ENCODE measurements around the gene LPO. TPM values are rescaled to one million over a fixed set of nuclear protein-coding genes. Genes with fewer than 3 reads are reported as not detected.
A peak's percentile ranks its signal among the peaks of the same experiment; 100 is the strongest.

LPO gene
- not detected for total RNA-seq

- ChIA-PET CTCF (interaction anchor here (1.1 to 3.1 kb wide), 5 partner anchors 8 to 38 kb away, joined by 3 to 20 read pairs (median 4); partner anchors contain the start of gene MKS1), POLR2A (interaction anchor here (0.9 kb wide), 1 partner anchor 9 kb away, joined by 4 read pairs; no protein-coding TSS in a partner anchor)
- no peak within 1 kb of the TSS for H3K4me3 Mint-ChIP-seq
- no peaks in the 10 kb centered on the region for H3K4me1 Mint-ChIP-seq (ENCODE audit: low read depth)
- peaks cover 59% of the 10 kb centered on the region for H3K27me3 Mint-ChIP-seq (ENCODE audit: low read depth)
- no peaks in the 10 kb centered on the region for H3K9me3 Mint-ChIP-seq (ENCODE audit: insufficient read depth)
- H3K27ac Mint-ChIP-seq, result no peak within 1 kb of the TSS
- no peak for DNase-seq
- no peak for ATAC-seq
- H3K36me3 Mint-ChIP-seq (ENCODE audit: low read depth), result no peaks in the 10 kb centered on the region
Observed at GRCh38 chr17:58238147-58238634, at the start of gene LPO. LPO (plus strand) TSS chr17:58238584; CDS start chr17:58242980, 4,396 bp downstream.

DNA sequence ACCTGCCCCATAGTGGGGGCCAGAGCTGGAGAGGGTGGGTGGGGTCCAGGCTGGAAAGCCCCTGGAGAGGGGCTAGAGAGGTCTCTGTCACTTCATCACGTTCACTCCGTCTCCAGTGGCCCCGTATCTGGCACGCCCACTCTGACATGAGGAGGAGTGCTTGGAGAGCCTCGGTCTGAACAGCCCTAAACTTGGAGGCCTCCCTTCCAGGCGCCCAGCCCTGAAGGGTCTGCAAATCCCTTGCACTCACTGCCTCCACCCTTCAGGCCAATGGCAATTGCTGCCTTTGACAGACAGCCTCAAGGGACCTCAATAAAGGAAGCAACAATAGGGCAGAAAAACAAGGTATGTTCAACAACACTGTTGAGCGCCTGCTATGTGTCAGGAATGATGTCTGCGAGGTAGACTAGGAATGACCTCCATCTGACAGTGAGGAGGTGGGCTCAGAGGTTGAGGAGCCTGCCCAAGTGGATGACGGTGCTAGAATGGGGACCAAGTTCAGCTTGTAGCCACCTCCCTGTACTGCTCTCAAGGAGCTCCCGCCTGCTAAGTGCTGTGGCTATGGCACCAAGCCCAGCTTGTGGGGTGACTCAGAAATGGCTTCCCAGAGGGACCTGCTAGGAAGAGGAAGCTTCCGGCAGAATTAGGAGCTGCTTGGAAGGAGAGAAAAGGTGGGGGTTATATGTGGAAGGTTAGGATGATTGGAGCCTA, 48.8 kb upstream of the LPO start:
- DNase-seq (no peak), ATAC-seq (no peak)
- ChIA-PET POLR2A (no interaction called here), CTCF (interaction anchor here (0.9 kb wide), 1 partner anchor 11 kb away, joined by 4 read pairs; no protein-coding TSS in a partner anchor)
- peaks cover 4% of the 10 kb centered on the region for H3K4me1 Mint-ChIP-seq (ENCODE audit: low read depth)
- H3K9me3 Mint-ChIP-seq (ENCODE audit: insufficient read depth), result no peaks in the 10 kb centered on the region
- no peaks in the 10 kb centered on the region for H3K36me3 Mint-ChIP-seq (ENCODE audit: low read depth)
- peaks cover 7% of the 10 kb centered on the region for H3K27me3 Mint-ChIP-seq (ENCODE audit: low read depth)
- no peak overlapping the region for H3K4me3 Mint-ChIP-seq
- H3K27ac Mint-ChIP-seq, result no peak overlapping the region

DNA sequence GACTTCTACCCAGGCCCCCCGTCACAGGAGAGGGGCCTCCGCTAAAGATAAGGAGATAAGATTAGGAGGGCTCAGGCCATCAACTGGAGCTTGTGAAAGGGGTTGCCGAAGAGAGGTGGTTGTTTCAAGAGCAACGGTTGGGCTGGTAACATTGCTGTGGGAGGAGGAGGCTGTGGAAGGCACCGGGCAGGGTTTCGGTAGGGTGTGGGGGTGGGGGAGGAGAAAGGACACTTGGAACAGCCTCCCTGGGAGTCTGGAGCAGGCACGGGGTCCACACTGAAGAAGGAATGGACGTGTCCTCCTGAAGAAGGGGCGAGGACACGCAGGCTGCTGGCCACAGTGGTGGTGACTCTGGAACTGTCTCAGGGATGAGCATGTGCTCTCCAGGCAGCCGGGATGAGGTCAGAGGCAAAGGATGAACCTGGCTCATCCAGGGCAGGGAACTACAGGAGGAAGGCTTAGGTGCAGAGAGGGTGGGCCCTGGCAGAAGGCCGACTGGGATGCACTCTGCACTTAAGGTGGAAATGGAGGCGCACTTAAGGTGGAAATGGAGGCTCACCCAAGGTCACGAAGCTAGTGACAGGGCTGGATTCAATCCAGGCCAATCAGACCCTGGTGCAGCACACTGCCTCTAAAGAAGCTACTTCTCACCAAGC, 47.0 kb upstream of the LPO start:
- Mint-ChIP-seq H3K36me3 (ENCODE audit: low read depth) (no peaks in the 10 kb centered on the region), H3K4me3 (no peak overlapping the region), H3K9me3 (ENCODE audit: insufficient read depth) (no peaks in the 10 kb centered on the region), H3K27ac (no peak overlapping the region), H3K27me3 (ENCODE audit: low read depth) (peaks cover 7% of the 10 kb centered on the region), H3K4me1 (ENCODE audit: low read depth) (no peaks in the 10 kb centered on the region)
- ChIA-PET POLR2A (no interaction called here), CTCF (interaction anchor here (1.1 to 1.6 kb wide), 2 partner anchors 9 to 19 kb away, joined by 3 to 7 read pairs; no protein-coding TSS in a partner anchor)
- ATAC-seq (no peak), DNase-seq (no peak)

DNA sequence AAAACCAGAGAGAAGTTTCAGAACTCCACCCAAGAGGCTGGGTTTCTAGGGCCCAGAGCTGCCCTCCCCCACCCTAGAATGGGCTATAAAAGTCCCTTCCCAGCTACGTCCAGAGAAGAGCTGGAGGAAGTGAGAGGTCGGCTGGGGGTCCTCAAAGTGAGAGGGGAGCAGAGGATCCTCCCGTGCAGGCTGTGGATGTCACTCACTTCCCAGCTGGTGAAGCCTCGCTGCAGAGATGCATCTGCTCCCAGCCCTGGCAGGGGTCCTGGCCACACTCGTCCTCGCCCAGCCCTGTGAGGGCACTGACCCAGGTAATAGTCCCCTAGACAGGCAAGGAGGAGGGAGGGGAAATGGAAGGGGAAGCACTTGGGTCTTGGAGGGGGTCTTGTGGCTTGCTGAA, 45.8 kb upstream of the LPO start, which contains the start of gene EPX:
Gene EPX, plus strand, starts transcription at position 115 of the 400 bp plus-strand sequence. Its CDS starts 121 bp downstream, at position 236.
- Mint-ChIP-seq H3K9me3 (ENCODE audit: insufficient read depth) (no peaks in the 10 kb centered on the region), H3K4me3 (no peak within 1 kb of the TSS), H3K4me1 (ENCODE audit: low read depth) (no peaks in the 10 kb centered on the region), H3K36me3 (ENCODE audit: low read depth) (no peaks in the 10 kb centered on the region), H3K27me3 (ENCODE audit: low read depth) (peaks cover 4% of the 10 kb centered on the region), H3K27ac (no peak within 1 kb of the TSS)
- ChIA-PET POLR2A (no interaction called here), CTCF (no interaction called here)
- DNase-seq (no peak), ATAC-seq (no peak)

- ChIA-PET CTCF (interaction anchor here (1.2 to 1.6 kb wide), 2 partner anchors 9 to 255 kb away, joined by 3 to 4 read pairs; no protein-coding TSS in a partner anchor), POLR2A (no interaction called here)
- peaks cover 7% of the 10 kb centered on the region for H3K27me3 Mint-ChIP-seq (ENCODE audit: low read depth)
- H3K36me3 Mint-ChIP-seq (ENCODE audit: low read depth), result no peaks in the 10 kb centered on the region
- H3K27ac Mint-ChIP-seq, result no peak overlapping the region
- no peaks in the 10 kb centered on the region for H3K9me3 Mint-ChIP-seq (ENCODE audit: insufficient read depth)
- DNase-seq, result no peak
- no peak overlapping the region for H3K4me3 Mint-ChIP-seq
- no peak for ATAC-seq
- H3K4me1 Mint-ChIP-seq (ENCODE audit: low read depth), result no peaks in the 10 kb centered on the region
Observed at GRCh38 chr17:58193641-58194255, 44.6 kb upstream of the LPO start.

- Mint-ChIP-seq H3K27ac (no peak overlapping the region), H3K36me3 (ENCODE audit: low read depth) (no peaks in the 10 kb centered on the region), H3K27me3 (ENCODE audit: low read depth) (peaks cover 9% of the 10 kb centered on the region), H3K4me1 (ENCODE audit: low read depth) (no peaks in the 10 kb centered on the region), H3K9me3 (ENCODE audit: insufficient read depth) (no peaks in the 10 kb centered on the region), H3K4me3 (no peak overlapping the region)
- DNase-seq (no peak), ATAC-seq (no peak)
- CTCF ChIA-PET, result no interaction called here
- POLR2A ChIA-PET, result no interaction called here
Observed at GRCh38 chr17:58195518-58196123, 42.8 kb upstream of the LPO start.

- H3K36me3 Mint-ChIP-seq (ENCODE audit: low read depth), result no peaks in the 10 kb centered on the region
- DNase-seq, result no peak
- CTCF ChIA-PET, result no interaction called here
- peaks cover 4% of the 10 kb centered on the region for H3K27me3 Mint-ChIP-seq (ENCODE audit: low read depth)
- ATAC-seq, result no peak
- no peak overlapping the region for H3K27ac Mint-ChIP-seq
- POLR2A ChIA-PET, result no interaction called here
- no peak overlapping the region for H3K4me3 Mint-ChIP-seq
- no peaks in the 10 kb centered on the region for H3K9me3 Mint-ChIP-seq (ENCODE audit: insufficient read depth)
- H3K4me1 Mint-ChIP-seq (ENCODE audit: low read depth), result no peaks in the 10 kb centered on the region
Observed at GRCh38 chr17:58196610-58197009, 41.8 kb upstream of the LPO start.

DNA sequence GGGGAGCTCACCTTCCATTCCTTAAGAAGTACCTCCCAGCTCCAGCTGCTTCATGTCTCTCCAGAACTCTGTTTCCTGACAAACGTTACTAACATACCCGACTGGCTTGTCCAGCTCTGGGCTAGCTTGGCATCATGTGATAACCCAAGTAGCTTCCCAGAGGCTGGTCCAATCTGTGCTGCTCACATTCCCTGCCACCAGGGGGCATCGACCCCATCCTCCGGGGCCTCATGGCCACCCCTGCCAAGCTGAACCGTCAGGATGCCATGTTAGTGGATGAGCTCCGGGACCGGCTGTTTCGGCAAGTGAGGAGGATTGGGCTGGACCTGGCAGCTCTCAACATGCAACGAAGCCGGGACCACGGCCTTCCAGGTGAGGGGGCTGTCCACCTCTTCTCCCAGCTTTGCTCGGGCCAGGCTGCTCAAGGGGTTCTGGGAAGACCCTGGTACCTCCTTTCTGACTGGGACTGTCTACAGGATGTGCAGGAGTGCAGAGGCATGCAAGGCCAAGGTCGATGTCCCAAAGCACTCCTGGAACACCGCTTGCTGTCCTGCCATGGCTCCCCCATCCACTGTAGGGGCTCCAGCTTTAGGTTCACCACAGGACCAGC, 38.3 kb upstream of the LPO start:
- DNase-seq, result peak; percentile 68
- no peaks in the 10 kb centered on the region for H3K4me1 Mint-ChIP-seq (ENCODE audit: low read depth)
- H3K4me3 Mint-ChIP-seq, result no peak overlapping the region
- H3K36me3 Mint-ChIP-seq (ENCODE audit: low read depth), result no peaks in the 10 kb centered on the region
- POLR2A ChIA-PET, result no interaction called here
- H3K27ac Mint-ChIP-seq, result no peak overlapping the region
- no peaks in the 10 kb centered on the region for H3K9me3 Mint-ChIP-seq (ENCODE audit: insufficient read depth)
- ATAC-seq, result peak; percentile 92
- peaks cover 4% of the 10 kb centered on the region for H3K27me3 Mint-ChIP-seq (ENCODE audit: low read depth)
- CTCF ChIA-PET, result interaction anchor here (0.7 to 3.7 kb wide), 33 partner anchors 9 to 367 kb away, joined by 3 to 30 read pairs (median 4); partner anchors contain the start of genes LPO, MKS1, RNF43 and SUPT4H1

DNA sequence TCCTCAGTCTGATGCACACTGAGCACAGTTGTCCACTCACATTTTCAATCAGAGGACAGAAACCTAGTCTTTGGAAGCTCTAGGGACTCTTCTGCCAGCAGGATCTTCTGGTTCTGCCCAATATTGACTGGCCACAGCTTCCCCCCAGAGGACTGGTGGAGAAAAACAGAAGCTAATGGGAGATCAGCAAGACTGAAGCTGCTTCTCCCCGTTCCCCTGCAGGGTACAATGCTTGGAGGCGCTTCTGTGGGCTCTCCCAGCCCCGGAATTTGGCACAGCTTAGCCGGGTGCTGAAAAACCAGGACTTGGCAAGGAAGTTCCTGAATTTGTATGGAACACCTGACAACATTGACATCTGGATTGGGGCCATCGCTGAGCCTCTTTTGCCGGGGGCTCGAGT, 35.5 kb upstream of the LPO start:
- H3K4me1 Mint-ChIP-seq (ENCODE audit: low read depth), result no peaks in the 10 kb centered on the region
- ChIA-PET CTCF (interaction anchor here (0.7 to 1.4 kb wide), 3 partner anchors 9 to 215 kb away, joined by 3 read pairs; partner anchors contain the start of gene RNF43), POLR2A (no interaction called here)
- H3K9me3 Mint-ChIP-seq (ENCODE audit: insufficient read depth), result no peaks in the 10 kb centered on the region
- no peaks in the 10 kb centered on the region for H3K36me3 Mint-ChIP-seq (ENCODE audit: low read depth)
- H3K27me3 Mint-ChIP-seq (ENCODE audit: low read depth), result peaks cover 4% of the 10 kb centered on the region
- ATAC-seq, result no peak
- H3K4me3 Mint-ChIP-seq, result no peak overlapping the region
- DNase-seq, result no peak
- H3K27ac Mint-ChIP-seq, result no peak overlapping the region

DNA sequence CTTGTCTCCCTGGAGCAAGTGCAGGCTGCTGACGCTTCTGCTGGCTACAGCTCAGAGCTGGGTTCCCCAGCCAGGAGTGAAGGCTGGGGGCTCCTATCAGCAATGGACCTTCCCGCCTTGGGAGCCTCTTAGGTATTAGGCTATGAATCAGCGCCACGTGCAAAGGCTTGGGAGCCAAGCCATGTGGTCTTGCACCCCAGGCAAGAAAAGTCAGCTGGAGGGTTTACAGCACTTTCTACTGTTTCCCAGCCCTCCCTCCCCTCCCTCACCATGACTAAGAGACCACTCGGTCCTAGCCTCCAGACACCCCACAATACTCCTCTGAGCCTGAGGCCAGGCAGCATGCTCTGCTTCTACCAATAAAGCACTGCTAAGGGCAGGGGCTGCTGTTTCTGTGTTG, 33.6 kb upstream of the LPO start:
- CTCF ChIA-PET, result interaction anchor here (1.3 kb wide), 2 partner anchors 12 to 45 kb away, joined by 4 to 5 read pairs; no protein-coding TSS in a partner anchor
- no peaks in the 10 kb centered on the region for H3K9me3 Mint-ChIP-seq (ENCODE audit: insufficient read depth)
- H3K36me3 Mint-ChIP-seq (ENCODE audit: low read depth), result peaks cover 2% of the 10 kb centered on the region

GRCh38 chr17:58205936-58206335, 32.4 kb upstream of the LPO start:
- H3K4me3 Mint-ChIP-seq, result no peak overlapping the region
- no peak overlapping the region for H3K27ac Mint-ChIP-seq
- POLR2A ChIA-PET, result interaction anchor here (0.6 kb wide), 1 partner anchor 105 kb away, joined by 3 read pairs; no protein-coding TSS in a partner anchor
- peaks cover 11% of the 10 kb centered on the region for H3K36me3 Mint-ChIP-seq (ENCODE audit: low read depth)
- H3K27me3 Mint-ChIP-seq (ENCODE audit: low read depth), result no peaks in the 10 kb centered on the region
- ATAC-seq (no peak), DNase-seq (no peak)
- CTCF ChIA-PET, result interaction anchor here (0.5 to 1.3 kb wide), 3 partner anchors 11 to 135 kb away, joined by 3 to 5 read pairs (median 4); no protein-coding TSS in a partner anchor
- peaks cover 9% of the 10 kb centered on the region for H3K4me1 Mint-ChIP-seq (ENCODE audit: low read depth)
- H3K9me3 Mint-ChIP-seq (ENCODE audit: insufficient read depth), result no peaks in the 10 kb centered on the region

More for the DNA sequence above, 33.6 kb upstream of the LPO start:
- POLR2A ChIA-PET, result no interaction called here
- no peaks in the 10 kb centered on the region for H3K27me3 Mint-ChIP-seq (ENCODE audit: low read depth)
- DNase-seq, result no peak
- H3K4me3 Mint-ChIP-seq, result no peak overlapping the region
- no peak overlapping the region for H3K27ac Mint-ChIP-seq
- no peaks in the 10 kb centered on the region for H3K4me1 Mint-ChIP-seq (ENCODE audit: low read depth)
- no peak for ATAC-seq
